Stimulated activated CD4-positive, alpha-beta T cell treated with anti-CD3 and anti-CD28 coated beads, Interleukin-4, amount 100 ng/mL, for 1 hour (primary cell): ENCODE measurements around the gene DCST2.
A peak's percentile ranks its signal among the peaks of the same experiment; 100 is the strongest.

Experiments used
- DNase-seq: peaks from one replicate; pipeline ENCODE4 v3.0.0-alpha.2; 2020

Gene DCST2

DNA sequence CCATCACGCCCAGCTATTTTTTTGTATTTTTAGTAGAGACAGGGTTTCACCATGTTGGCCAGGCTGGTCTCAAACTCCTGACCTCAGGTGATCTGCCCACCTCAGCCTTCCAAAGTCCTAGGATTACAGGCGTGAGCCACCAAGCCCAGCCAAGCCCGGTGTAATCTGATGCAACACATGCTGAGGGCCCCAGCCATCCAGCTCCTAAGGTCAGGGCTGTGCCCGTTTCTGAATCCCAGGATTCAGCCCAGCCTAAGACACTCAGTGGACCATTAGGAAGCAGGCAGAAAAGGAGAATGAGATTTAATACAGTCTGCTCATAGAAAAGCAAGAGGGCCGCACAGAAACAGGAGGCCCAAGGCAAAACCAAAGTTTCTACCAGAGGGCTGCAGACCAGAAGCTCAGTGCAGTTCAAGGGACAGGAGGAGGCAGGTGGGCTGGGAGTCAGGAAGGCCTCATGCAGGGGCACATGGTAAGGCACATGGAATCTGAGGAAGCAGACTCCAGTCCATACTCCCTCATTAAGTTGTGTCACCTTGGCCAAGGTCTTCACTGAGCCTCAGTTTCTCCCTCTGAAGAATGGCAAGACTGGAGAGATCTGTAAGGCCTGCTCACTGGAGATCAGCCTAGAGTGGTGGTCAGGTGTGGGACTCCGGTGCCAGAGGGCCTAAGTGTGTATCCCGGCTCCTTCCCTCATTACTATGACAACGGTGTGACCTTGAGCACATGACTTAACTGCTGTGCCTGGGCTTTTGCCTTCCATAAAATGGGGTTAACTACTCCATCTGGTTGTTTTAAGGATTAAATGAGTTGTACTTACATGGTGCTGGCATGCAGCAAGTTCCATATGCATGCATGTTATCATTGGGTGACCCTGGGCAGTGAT lies 15.1 kb upstream of the DCST2 start:
- no peak for DNase-seq

GRCh38 chr1:155044812-155045657 lies 11.5 kb upstream of the DCST2 start:
- DNase-seq: peak; percentile 47

DNA sequence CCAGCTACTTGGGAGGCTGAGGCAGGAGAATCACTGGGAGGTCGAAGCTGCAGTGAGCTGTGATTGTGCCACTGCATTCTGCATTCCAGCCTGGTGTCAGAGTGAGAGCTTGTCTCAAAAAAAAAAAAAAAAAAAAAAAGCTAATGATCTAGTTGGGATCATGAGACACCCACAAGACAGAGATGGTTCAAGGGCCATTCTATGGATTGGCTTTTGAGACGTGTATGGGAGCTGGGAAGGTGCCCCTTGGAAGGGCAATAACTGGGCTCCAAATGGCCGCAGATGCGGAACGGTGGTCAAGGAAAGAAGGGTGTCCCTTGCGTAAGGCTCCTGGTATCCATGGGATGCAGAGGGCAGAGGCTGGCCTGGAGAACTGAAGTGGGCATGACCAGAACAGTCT lies 10.8 kb upstream of the DCST2 start:
- no peak for DNase-seq

DNA sequence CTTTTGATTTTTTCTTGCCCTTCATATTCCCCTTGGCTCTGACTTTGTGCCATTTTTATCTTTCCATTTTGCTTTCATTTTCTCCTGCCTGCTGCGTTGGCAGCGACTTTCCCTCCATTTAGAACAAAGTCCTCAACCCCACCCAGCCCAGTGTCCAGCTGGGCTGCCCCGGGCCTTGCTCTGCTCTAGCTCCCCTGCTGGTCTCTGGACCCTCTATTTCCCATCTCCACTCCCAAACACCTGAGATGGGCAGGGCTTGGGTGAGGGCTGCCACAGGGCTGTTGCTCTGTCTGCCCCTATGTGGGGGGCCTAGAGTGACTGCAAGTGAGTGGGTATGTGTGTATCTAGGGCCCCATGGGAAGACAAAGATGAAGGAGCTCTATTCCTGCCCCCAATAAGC lies 10.2 kb upstream of the DCST2 start:
- DNase-seq: no peak

DNA sequence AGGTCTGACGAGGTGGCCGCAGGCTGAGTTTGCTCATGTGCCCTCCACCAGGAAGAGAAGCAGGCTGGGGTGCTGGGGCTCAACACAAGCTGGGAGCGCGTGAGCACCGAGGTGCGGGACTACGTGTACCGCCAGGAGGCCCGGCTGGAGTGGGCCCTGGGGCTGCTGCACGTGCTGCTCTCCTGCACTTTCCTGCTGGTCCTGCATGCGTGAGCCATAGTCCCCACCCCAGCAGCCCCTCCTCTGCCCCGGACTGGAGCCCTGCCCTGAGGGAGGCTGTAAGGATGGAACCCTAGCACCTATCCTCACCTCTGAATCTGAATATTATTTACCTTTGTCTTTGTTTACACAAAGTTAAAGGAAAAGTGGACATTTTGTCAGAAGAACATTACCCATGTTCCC lies 9.7 kb upstream of the DCST2 start:
- no peak for DNase-seq

- no peak for DNase-seq
Observed at GRCh38 chr1:155042789-155043188, 9.2 kb upstream of the DCST2 start.

DNA sequence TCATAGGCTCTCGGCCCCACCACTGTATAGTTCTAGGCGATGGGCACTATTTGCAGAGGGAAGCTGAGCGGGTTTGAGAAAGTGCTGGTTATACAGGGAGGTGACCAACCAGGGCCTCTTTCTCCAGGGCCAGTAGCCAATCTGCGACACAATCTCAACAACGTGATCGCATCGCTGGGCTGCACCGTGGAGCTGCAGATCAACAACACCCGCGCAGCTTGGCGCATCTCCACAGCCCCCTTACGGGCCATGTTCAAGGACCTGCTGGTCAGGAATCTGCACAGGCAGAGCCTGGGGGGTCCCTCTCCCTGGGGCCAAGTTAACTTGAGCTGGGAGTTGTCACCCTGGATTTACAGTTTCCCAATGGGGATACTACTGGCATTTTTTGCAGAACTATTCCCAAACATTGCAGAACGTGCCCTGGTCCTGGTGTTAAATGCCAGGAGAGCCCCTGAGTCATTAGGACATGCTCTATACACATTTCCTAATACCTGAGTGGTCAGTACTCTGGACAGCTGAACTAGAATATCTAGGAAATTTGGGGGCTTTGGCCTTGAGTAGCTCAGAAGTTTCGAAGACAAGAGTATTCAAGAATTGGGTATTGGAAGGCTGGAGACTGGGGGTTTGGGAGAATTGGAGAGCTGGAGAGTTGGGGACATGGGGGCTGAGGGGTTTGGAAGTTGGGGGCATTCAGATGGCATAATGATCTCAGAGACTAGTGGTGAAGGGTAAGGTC lies 6.9 kb upstream of the DCST2 start:
- DNase-seq: no peak

DNA sequence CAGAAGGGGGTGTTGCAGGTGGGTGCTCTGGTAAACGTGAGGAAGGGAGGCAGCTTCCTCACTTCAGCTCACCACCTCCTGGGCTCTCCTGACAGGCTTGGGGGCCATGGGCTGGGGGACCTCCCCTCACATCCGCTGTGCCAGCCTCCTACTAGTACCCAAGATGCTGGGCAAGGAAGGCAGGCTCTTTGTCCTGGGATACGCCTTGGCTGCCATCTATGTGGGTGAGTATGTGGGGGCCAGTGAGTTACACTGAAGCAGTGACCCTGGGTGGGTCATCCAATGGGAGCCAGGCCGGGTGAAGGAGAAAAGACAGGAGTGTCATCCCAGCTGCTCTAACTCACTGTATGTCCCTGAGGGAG lies 5.7 kb upstream of the DCST2 start:
- DNase-seq: no peak

DNA sequence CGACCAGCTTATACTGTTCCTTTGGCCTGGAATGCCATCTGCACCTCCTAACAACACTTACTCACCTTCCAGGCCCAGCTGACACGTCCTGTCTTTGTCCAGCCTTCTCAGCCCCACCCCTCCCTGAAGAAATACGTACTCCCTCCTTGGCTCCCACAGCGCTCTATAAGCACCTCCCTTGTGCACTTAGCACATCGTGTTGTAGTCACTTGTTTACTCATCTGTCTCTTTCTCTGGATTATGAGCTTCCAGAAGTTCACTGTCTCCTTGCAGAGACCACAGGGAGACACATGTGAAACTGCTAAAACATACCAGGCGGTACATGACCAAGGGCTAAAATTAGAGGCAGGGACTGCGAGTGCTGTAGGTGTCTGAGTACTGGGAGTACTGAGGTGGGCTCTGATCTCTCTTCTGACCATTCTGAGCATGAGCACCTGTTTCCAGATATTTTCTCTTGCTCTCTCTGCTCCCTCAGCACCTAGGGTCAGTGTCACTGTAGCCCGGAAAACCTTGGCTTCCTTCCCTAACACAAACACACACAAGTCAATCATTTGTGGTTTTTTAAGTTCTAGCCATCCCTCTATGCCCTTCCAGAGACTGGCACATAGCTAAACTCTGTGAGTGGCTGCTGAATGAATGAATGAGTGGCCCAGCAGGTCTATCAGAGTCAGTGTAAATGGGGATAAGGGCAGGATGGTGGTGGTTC lies 5.2 kb upstream of the DCST2 start:
- no peak for DNase-seq

GRCh38 chr1:155037851-155038441 lies 4.4 kb upstream of the DCST2 start:
- no peak for DNase-seq

DNA sequence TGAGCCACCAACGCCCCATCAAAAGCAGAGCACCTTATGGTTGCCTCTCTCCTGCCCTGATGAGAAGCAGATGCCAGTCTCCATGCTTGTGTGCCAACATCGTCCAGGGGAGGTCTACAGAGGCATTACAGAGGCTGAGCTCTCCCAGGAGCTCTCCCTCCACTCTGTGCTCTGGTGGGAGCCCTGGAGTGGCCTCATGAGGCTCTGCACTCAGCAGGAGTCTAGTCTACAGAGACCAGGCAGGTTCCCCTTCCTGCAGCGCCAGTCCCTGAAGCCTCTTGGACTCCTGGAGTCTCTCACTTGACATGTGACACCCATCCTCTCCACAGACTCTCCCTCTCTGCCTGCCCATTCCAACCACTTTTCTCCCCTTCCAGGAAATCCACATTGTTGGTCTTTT lies 3.5 kb upstream of the DCST2 start:
- DNase-seq: no peak

- DNase-seq: no peak
Observed at GRCh38 chr1:155035936-155036335, 2.4 kb upstream of the DCST2 start.

- DNase-seq: no peak
Observed at GRCh38 chr1:155034318-155035208, 982 bp upstream of the DCST2 start.

DNA sequence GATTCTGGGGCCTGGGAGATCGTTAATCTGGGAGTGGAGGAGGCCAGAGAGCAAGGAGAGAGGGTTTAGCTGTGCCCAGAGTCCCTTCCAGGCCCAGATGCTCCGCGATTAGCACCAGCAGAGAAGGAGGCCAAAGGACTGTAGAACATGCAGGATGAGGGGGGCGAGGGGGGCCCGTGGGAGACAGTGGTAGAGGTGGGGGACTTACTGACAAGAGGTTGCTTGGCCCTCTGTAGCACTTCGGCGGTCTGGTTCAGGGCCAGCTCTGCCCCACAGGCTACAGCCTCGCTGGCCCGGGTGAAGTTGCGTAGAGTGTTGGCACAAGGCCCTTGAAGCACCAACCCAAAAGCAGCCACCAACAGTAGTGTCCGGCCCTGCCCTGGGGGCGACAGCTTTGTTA lies 695 bp downstream of the DCST2 start:
- no peak for DNase-seq

DNA sequence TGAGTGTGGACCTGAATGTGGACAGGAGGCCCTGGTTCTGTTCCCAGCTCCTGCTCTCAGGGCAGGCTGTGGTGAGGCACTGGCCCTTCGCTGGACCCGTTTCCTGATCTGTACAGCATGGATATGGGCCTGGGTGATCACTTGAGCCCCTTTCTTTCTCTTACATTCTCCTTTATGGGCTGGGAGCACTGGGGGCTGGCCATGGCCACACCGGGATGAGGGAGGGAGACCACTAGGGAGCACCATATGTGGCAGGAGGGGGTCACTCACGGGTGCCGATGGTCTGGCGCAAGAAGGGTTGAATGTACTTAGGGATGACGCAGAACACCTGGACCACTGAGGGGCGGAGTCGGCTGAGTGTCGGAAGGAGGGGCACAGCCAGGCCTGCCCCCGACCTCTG lies 2.7 kb downstream of the DCST2 start:
- no peak for DNase-seq

GRCh38 chr1:155030243-155030795 lies 3.3 kb downstream of the DCST2 start:
- no peak for DNase-seq

GRCh38 chr1:155029513-155030242 lies 3.9 kb downstream of the DCST2 start:
- DNase-seq: no peak

GRCh38 chr1:155026588-155026987 lies 7.0 kb downstream of the DCST2 start:
- DNase-seq: no peak

GRCh38 chr1:155026154-155026553 lies 7.4 kb downstream of the DCST2 start:
- DNase-seq: no peak

GRCh38 chr1:155024315-155024714 lies 9.3 kb downstream of the DCST2 start:
- no peak for DNase-seq
